BE2C (cell line): Measurements from ENCODE around the gene NISCH.
A peak's percentile ranks its signal among the peaks of the same experiment; 100 is the strongest.

Source experiments
- DNase-seq: peaks from one replicate; pipeline ENCODE4 v3.0.0-alpha.2; 2020
- H3K27me3 ChIP-seq: fragments of 250-450 bp; sonication (Bioruptor Pico); 2 replicates; pipeline ENCODE4 v1.5.1; 2020; ENCODE audit warnings: mild to moderate bottlenecking
- H3K36me3 ChIP-seq: fragments of 250-450 bp; sonication (Bioruptor Pico); 2 replicates; pipeline ENCODE4 v1.5.1; 2020; ENCODE audit warnings: mild to moderate bottlenecking
- H3K4me1 ChIP-seq: fragments of 250-450 bp; sonication (Bioruptor Pico); 2 replicates; pipeline ENCODE4 v1.5.1; 2020
- H3K4me3 ChIP-seq: 2 replicates; pipeline ENCODE4 v1.5.1; 2011; ENCODE audit warnings: low read depth, low read length
- H3K9me3 ChIP-seq: fragments of 250-450 bp; sonication (Bioruptor Pico); 2 replicates; pipeline ENCODE4 v1.5.1; 2020
- TF ChIP-seq, protein P1 (sequence below): IDR thresholded peaks from 2 replicates; pipeline ENCODE4 v1.5.1; 2012; ENCODE audit warnings: mild to moderate bottlenecking, low read depth, low read length

The NISCH gene

DNA sequence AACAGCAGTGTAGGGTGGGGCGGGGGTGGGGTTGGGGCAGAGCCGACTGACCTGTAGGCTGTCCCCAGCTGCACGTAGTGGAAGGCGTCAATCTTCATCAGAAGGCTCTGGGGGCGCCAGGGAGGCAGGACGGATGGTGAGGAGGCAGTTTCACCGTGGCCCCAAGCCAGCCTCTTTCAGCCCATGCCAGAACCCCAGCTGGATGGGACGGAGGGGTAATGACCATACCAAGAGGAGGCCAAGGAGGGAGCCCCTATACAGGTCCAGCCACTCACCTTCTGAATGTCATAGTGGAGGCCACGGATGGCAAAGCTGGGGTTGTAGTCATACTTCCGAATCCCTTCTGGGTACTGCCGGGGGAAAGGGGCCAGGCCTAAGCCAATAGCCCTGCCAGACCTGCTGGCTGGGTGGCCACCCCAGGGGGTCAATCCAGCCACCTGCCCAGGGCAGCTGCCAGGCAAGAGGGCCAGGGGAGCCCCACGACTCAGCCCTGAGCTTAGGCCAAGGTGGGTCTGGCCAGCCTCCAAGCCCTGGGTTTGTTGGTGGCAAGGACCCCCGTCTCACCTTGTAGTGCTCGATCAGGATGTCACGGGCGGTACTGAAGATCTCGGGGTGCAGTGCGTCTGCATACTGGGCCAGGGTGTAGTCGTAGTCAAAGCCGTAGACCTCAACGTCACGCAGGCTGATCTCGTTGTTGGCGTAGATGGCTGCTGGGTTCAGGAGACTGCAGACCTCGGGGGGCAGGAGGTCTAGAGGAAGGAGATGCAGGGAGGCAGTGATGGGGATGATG is 73.4 kb downstream of the NISCH start:
- H3K4me1 ChIP-seq, result peaks cover 37% of the 10 kb centered on the region
- no peaks in the 10 kb centered on the region for H3K9me3 ChIP-seq
- peaks cover 34% of the 10 kb centered on the region for H3K36me3 ChIP-seq
- H3K4me3 ChIP-seq, result no peak overlapping the region
- TF ChIP-seq, protein P1, sequence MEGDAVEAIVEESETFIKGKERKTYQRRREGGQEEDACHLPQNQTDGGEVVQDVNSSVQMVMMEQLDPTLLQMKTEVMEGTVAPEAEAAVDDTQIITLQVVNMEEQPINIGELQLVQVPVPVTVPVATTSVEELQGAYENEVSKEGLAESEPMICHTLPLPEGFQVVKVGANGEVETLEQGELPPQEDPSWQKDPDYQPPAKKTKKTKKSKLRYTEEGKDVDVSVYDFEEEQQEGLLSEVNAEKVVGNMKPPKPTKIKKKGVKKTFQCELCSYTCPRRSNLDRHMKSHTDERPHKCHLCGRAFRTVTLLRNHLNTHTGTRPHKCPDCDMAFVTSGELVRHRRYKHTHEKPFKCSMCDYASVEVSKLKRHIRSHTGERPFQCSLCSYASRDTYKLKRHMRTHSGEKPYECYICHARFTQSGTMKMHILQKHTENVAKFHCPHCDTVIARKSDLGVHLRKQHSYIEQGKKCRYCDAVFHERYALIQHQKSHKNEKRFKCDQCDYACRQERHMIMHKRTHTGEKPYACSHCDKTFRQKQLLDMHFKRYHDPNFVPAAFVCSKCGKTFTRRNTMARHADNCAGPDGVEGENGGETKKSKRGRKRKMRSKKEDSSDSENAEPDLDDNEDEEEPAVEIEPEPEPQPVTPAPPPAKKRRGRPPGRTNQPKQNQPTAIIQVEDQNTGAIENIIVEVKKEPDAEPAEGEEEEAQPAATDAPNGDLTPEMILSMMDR, result no peak
- DNase-seq, result no peak
- no peaks in the 10 kb centered on the region for H3K27me3 ChIP-seq

DNA sequence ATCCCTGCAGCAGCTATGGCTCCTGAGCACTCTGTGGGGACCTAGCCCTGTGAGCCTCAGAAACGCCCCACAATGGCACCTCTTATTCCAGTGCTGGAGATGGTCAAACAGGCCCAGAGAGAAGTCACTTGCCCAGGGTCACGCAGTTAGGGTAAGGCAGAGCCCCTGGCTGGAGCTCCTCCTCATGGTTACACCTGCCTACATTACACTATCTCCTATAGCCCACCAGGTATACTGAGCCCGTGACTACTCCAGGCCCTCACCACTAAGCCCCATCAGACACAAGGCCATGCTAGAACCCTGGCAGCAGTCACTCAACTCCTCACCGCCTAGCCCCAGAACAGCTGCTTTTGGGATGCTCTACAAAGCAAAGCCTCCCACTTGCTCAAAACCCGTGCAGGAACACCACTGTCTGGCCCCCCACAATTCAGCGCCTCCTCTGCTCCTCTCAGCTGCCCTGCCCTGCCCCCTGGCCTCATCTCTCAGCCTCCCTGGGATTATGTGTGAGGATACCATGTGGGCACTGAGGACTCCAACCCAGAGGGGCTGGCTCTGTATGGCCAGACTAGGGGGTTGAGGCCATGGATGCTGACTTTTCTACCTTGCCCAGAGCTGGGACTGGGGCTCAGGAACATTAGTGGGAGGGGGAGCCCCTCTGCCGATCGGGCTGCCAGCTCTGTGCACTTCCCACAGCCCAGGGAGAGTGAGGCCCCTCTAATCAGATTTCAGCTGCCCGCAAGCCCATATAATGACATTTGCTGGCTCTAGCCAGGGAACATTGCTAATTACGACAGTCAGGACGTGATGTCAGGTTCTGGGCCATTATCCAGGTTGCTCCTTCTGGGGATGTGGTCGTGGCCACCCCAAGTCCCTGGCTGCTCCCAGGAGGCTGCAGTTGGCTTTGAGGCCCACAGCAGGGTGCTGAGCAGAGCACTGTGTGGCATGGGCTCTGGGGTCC is 74.3 kb downstream of the NISCH start:
- peak; percentile 61 for DNase-seq
- Histone ChIP-seq H3K4me3 (peak overlapping the region; percentile 19), H3K27me3 (no peaks in the 10 kb centered on the region), H3K36me3 (peaks cover 25% of the 10 kb centered on the region), H3K4me1 (peaks cover 32% of the 10 kb centered on the region), H3K9me3 (no peaks in the 10 kb centered on the region)
- TF ChIP-seq, protein P1, result no peak

DNA sequence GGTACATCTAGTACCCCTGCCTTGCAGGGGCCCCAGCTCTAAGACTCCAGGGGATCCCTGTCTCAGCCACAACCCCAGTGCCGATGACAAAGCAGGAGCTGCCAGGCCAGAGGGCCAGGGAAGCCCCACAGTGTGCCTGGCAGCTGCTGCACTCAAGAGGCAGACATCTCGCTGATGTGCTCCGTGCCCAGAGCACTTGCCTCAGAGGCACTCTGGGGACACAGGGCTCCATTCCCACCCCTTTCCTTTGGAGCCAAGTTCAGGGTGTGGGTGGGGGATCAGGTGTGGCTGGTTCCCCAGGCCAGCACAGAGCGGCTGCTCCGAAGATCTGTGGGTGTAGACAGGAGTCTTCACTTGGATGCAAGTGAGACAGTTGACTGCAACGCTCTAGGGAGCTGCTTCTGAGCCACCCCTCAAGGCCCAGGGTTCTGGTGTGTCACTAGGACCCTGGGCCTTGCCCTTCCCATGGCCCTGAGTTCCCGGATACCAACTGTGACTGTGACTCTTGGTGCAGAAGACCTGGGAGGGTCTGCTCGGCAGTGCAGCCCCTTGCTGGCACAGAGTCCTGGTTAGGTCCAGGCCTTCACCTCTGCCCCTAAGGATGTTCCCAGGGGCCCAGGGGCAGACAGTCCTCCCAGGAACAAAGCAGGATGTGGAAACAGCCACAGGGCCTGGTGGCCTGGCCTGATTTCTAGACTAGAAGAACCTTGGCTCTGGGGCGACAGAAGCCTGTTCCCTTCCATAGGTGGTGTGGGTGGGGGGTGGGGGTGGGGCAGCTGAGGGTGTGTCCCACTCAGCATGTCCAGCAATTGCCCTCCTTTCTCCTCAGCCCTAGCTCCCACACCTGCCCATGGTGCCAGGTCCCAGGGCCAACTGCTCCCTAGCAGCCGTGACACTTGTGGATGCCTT is 75.8 kb downstream of the NISCH start:
- Histone ChIP-seq H3K36me3 (peaks cover 22% of the 10 kb centered on the region), H3K4me1 (peaks cover 22% of the 10 kb centered on the region), H3K4me3 (peak overlapping the region; percentile 72; the same call in 1 of the 2 replicates), H3K27me3 (no peaks in the 10 kb centered on the region), H3K9me3 (no peaks in the 10 kb centered on the region)
- DNase-seq, result no peak
- TF ChIP-seq, protein P1, result no peak

DNA sequence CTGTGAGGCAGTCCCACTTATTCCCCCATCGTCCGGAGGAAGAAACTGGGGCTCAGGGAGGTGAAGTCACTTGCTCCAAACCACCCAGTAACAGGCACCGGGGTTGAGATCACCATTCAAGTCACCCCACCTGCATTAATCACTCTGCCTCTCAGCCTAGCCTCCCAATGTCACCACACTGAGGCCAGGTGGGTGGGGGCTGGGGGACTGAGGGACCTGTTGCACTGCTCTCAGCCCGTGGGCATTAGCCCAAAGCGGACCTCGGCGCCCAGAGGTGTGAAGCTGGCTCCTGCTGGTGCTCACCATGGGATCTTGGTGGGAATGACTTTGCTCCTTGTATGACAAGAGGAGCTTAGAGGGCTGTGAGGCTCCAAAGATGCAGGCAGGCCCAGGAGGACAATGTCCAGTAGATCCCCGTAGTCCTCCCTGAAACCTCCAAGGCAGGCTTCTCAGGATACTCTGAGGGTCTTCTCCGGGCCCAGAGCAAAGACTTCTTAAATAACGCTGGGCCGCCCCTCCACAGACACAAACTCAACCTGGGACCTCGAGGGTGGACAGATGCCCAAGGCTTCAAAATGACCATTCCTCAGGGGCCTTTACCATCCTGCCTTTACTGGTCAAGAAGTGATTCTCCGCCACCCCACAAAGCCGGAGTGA is 76.6 kb downstream of the NISCH start:
- H3K9me3 ChIP-seq, result no peaks in the 10 kb centered on the region
- H3K4me1 ChIP-seq, result peaks cover 22% of the 10 kb centered on the region
- TF ChIP-seq, protein P1, result no peak
- no peaks in the 10 kb centered on the region for H3K27me3 ChIP-seq
- DNase-seq, result no peak
- H3K4me3 ChIP-seq, result peak overlapping the region; percentile 72
- peaks cover 22% of the 10 kb centered on the region for H3K36me3 ChIP-seq

DNA sequence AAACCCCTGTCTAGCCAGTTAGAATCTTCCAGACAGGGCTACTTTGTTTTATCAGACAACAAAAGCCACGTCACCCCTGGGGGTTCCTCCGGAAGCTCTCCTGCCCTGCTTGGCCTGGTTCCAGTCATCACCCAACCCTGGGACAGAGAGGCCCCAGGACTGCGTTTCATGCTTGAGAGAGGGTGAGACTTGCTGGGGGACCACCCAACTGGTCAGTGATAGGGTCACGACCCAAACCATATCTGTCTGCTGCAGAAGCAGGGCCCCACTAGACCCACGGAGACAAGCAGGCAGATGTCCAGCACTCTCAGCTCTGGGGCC is 77.1 kb downstream of the NISCH start:
- peak; percentile 37 for DNase-seq
- TF ChIP-seq, protein P1, result no peak
- Histone ChIP-seq H3K4me1 (peaks cover 22% of the 10 kb centered on the region), H3K9me3 (no peaks in the 10 kb centered on the region), H3K27me3 (no peaks in the 10 kb centered on the region), H3K36me3 (peaks cover 19% of the 10 kb centered on the region), H3K4me3 (peak overlapping the region; percentile 72)
